H9 (cell line): ENCODE measurements around the gene RGS14. TPM values are rescaled to one million over a fixed set of nuclear protein-coding genes. Genes with fewer than 3 reads are reported as not detected.

Experiments
- DNase-seq: peaks from one replicate; pipeline ENCODE4 v3.0.0-alpha.2; 2017
- H2AFZ ChIP-seq: one replicate; pipeline ENCODE4 v1.6.1; 2013; ENCODE audit warnings: mild to moderate bottlenecking, low read length, control low read depth, moderate library complexity
- H2AK5ac ChIP-seq: 2 replicates; pipeline ENCODE4 v1.6.1; 2013; ENCODE audit warnings: low read length, control low read depth, mixed read lengths; ENCODE audit not compliant: insufficient read length
- H2BK120ac ChIP-seq: one replicate; pipeline ENCODE4 v1.6.1; 2013; ENCODE audit warnings: low read depth, mild to moderate bottlenecking, low read length, control low read depth, inconsistent platforms; ENCODE audit not compliant: poor library complexity, severe bottlenecking
- H2BK12ac ChIP-seq: 2 replicates; pipeline ENCODE4 v1.6.1; 2013; ENCODE audit warnings: low read length, control low read depth, mixed read lengths, low read depth; ENCODE audit not compliant: insufficient read length
- H2BK15ac ChIP-seq: 2 replicates; pipeline ENCODE4 v1.6.1; 2013; ENCODE audit warnings: low read depth, low read length, control low read depth
- H2BK20ac ChIP-seq: one replicate; pipeline ENCODE4 v1.6.1; 2013; ENCODE audit warnings: low read depth, mild to moderate bottlenecking, low read length, control low read depth, inconsistent platforms; ENCODE audit not compliant: poor library complexity, severe bottlenecking
- H2BK5ac ChIP-seq: 2 replicates; pipeline ENCODE4 v1.6.1; 2013; ENCODE audit warnings: low read length, control low read depth, mixed read lengths; ENCODE audit not compliant: insufficient read length
- H3K14ac ChIP-seq: 2 replicates; pipeline ENCODE4 v1.6.1; 2013; ENCODE audit warnings: low read length, control low read depth; ENCODE audit not compliant: insufficient read depth
- H3K18ac ChIP-seq: 2 replicates; pipeline ENCODE4 v1.6.1; 2013; ENCODE audit warnings: low read depth, mild to moderate bottlenecking, mixed read lengths, low read length, control low read depth; ENCODE audit not compliant: insufficient read length
- H3K23ac ChIP-seq: 2 replicates; pipeline ENCODE4 v1.6.1; 2013; ENCODE audit warnings: low read length, control low read depth, mixed read lengths, low read depth; ENCODE audit not compliant: insufficient read length
- H3K23me2 ChIP-seq: 2 replicates; pipeline ENCODE4 v1.6.1; 2013; ENCODE audit warnings: low read depth, mild to moderate bottlenecking, mixed read lengths, low read length, control low read depth; ENCODE audit not compliant: insufficient read length, poor library complexity, severe bottlenecking
- H3K27ac ChIP-seq: 2 replicates; pipeline ENCODE4 v1.5.1; 2013; ENCODE audit warnings: low read length, control low read depth, mixed read lengths, low read depth; ENCODE audit not compliant: insufficient read length
- H3K27me3 ChIP-seq: 2 replicates; pipeline ENCODE4 v1.6.1; 2013; ENCODE audit warnings: low read length, control low read depth, inconsistent platforms; ENCODE audit not compliant: insufficient read depth
- H3K4ac ChIP-seq: 2 replicates; pipeline ENCODE4 v1.6.1; 2013; ENCODE audit warnings: low read depth, mild to moderate bottlenecking, control low read depth, inconsistent platforms, low read length, moderate library complexity
- H3K4me1 ChIP-seq: 2 replicates; pipeline ENCODE4 v1.6.1; 2013; ENCODE audit warnings: low read length, control low read depth, inconsistent platforms; ENCODE audit not compliant: insufficient read depth
- H3K4me2 ChIP-seq: 2 replicates; pipeline ENCODE4 v1.6.1; 2013; ENCODE audit warnings: low read length, control low read depth, mixed read lengths; ENCODE audit not compliant: insufficient read length, insufficient read depth
- H3K56ac ChIP-seq: 2 replicates; pipeline ENCODE4 v1.6.1; 2013; ENCODE audit warnings: low read depth, mild to moderate bottlenecking, mixed read lengths, low read length, control low read depth; ENCODE audit not compliant: insufficient read length
- H3K79me1 ChIP-seq: 2 replicates; pipeline ENCODE4 v1.6.1; 2013; ENCODE audit warnings: low read depth, mild to moderate bottlenecking, moderate library complexity, low read length, control low read depth, inconsistent platforms; ENCODE audit not compliant: insufficient read depth, poor library complexity, severe bottlenecking
- H3K79me2 ChIP-seq: 2 replicates; pipeline ENCODE4 v1.6.1; 2013; ENCODE audit warnings: low read length, control low read depth, inconsistent platforms; ENCODE audit not compliant: insufficient read depth
- H3K9ac ChIP-seq: 2 replicates; pipeline ENCODE4 v1.6.1; 2013; ENCODE audit warnings: low read length, control low read depth, mixed read lengths; ENCODE audit not compliant: insufficient read length; ENCODE audit errors: extremely low read depth
- H3K9me3 ChIP-seq: one replicate; pipeline ENCODE4 v1.6.1; 2013; ENCODE audit warnings: low read depth, low read length, inconsistent platforms; ENCODE audit not compliant: control insufficient read depth
- H3T11ph ChIP-seq: one replicate; pipeline ENCODE4 v1.6.1; 2013; ENCODE audit warnings: mild to moderate bottlenecking, low read length, control low read depth, inconsistent platforms
- H4K20me1 ChIP-seq: one replicate; pipeline ENCODE4 v1.6.1; 2013; ENCODE audit not compliant: control insufficient read depth, insufficient read length, insufficient read depth
- H4K5ac ChIP-seq: 2 replicates; pipeline ENCODE4 v1.6.1; 2013; ENCODE audit warnings: low read depth, mild to moderate bottlenecking, mixed read lengths, low read length, control low read depth; ENCODE audit not compliant: insufficient read length
- H4K8ac ChIP-seq: replicated peaks from 2 replicates; pipeline ENCODE4 v1.6.1; 2013; ENCODE audit warnings: low read length, control low read depth, mixed read lengths, low read depth; ENCODE audit not compliant: insufficient read length
- H4K91ac ChIP-seq: 2 replicates; pipeline ENCODE4 v1.6.1; 2013; ENCODE audit warnings: low read depth, mild to moderate bottlenecking, moderate library complexity, mixed read lengths, low read length, control low read depth; ENCODE audit not compliant: insufficient read length
- H3K27ac Mint-ChIP-seq, 3 experiments: 2 replicates in 2 of 3; 3 replicates in 1 of 3; pipeline ENCODE4 v1.8.0; 2020 to 2021; ENCODE audit warnings: mixed read lengths in 3 of 3, mild to moderate bottlenecking in 1 of 3, moderate library complexity in 1 of 3
- H3K27me3 Mint-ChIP-seq: 2 replicates; pipeline ENCODE4 v1.8.0; 2021; ENCODE audit warnings: low read depth, mild to moderate bottlenecking, moderate library complexity, mixed read lengths
- H3K36me3 Mint-ChIP-seq, 3 experiments: 2 replicates in 2 of 3; 3 replicates in 1 of 3; pipeline ENCODE4 v1.8.0; 2020 to 2021; ENCODE audit warnings: low read depth in 3 of 3, mixed read lengths in 3 of 3; ENCODE audit not compliant: insufficient read depth in 1 of 3
- H3K4me1 Mint-ChIP-seq, 2 experiments: 2 replicates each; pipeline ENCODE4 v1.8.0; 2020; ENCODE audit warnings: mixed read lengths in 2 of 2
- H3K4me3 Mint-ChIP-seq, 2 experiments: 2 replicates in 1 of 2; 3 replicates in 1 of 2; pipeline ENCODE4 v1.8.0; 2020 to 2021; ENCODE audit warnings: mild to moderate bottlenecking in 2 of 2, mixed read lengths in 2 of 2, moderate library complexity in 1 of 2
- H3K9me3 Mint-ChIP-seq, 2 experiments: 2 replicates in 1 of 2; 3 replicates in 1 of 2; pipeline ENCODE4 v1.8.0; 2020; ENCODE audit warnings: mild to moderate bottlenecking in 2 of 2, mixed read lengths in 2 of 2, moderate library complexity in 1 of 2
- CTCF ChIP-seq: fragments of 200-600 bp; sonication (generic); conservative IDR thresholded peaks from 3 replicates; pipeline ENCODE4 v1.8.0; 2021; ENCODE audit warnings: antibody characterized with exemption, mild to moderate bottlenecking
- WGBS: extraction: QIAGEN DNeasy Blood & Tissue Kit; methylation state at CpG from one replicate; pipeline ENCODE4 v1.1.7; 2013; ENCODE audit warnings: missing lambda C conversion rate, low lambda C conversion rate, mixed read lengths; ENCODE audit not compliant: insufficient read length; ENCODE audit errors: extremely low coverage; 5-methylcytosine and 5-hydroxymethylcytosine counted together
- total RNA-seq: library from RNA; stranded (reverse); gene quantifications from 2 replicates; pipeline ENCODE4 v1.2.1, GENCODE V29; 2021

Gene RGS14
- total RNA-seq, 1 experiment from 2014 or later = 12.3 TPM

GRCh38 chr5:177404641-177405179, 47.0 kb downstream of the RGS14 start:
- DNase-seq = no peak
- Histone ChIP-seq H2BK12ac (no peak overlapping the region), H3K56ac (no peak overlapping the region), H2BK15ac (no peak overlapping the region), H3T11ph (no peak overlapping the region), H4K8ac (no peak overlapping the region), H3K79me2 (no peaks in the 10 kb centered on the region), H3K23ac (no peak overlapping the region), H3K79me1 (no peaks in the 10 kb centered on the region), H4K5ac (no peak overlapping the region), H3K18ac (no peak overlapping the region), H4K91ac (no peak overlapping the region), H2AK5ac (no peak overlapping the region), H3K9me3 (no peaks in the 10 kb centered on the region), H3K4ac (no peak overlapping the region), H2BK5ac (no peak overlapping the region), H2BK20ac (no peak overlapping the region), H3K27ac (no peak overlapping the region), H2BK120ac (no peak overlapping the region), H3K14ac (peak overlapping the region; percentile 4; the same call in 1 of the 2 replicates), H2AFZ (no peak overlapping the region), H3K4me2 (peak overlapping the region; percentile 60), H3K9ac (no peak overlapping the region), H3K23me2 (peaks cover 23% of the 10 kb centered on the region), H3K27me3 (peaks cover 12% of the 10 kb centered on the region; the same call in 1 of the 2 replicates), H3K4me1 (no peaks in the 10 kb centered on the region), H4K20me1 (no peaks in the 10 kb centered on the region)
- Mint-ChIP-seq H3K36me3 (no peaks in the 10 kb centered on the region), H3K4me1 (peaks cover 10 to 11% of the 10 kb centered on the region in 2 experiments), H3K4me3 (peak overlapping the region; percentile 33 to 74), H3K27ac (no peak overlapping the region), H3K9me3 (peaks cover 0 to 2% of the 10 kb centered on the region in 2 experiments; a peak in 2 of 5 replicates), H3K27me3 (peaks cover 88% of the 10 kb centered on the region)
- TF ChIP-seq CTCF = no peak
- WGBS = no CpG with 5 or more reads among the region's 16 CpGs
